ENCODE data around the gene ATP13A5. TPM values are rescaled to one million over a fixed set of nuclear protein-coding genes. Genes with fewer than 3 reads are reported as not detected.
A peak's percentile ranks its signal among the peaks of the same experiment; 100 is the strongest.

The ATP13A5 gene
- total RNA-seq, 1 experiment from 2014 or later = not detected

DNA sequence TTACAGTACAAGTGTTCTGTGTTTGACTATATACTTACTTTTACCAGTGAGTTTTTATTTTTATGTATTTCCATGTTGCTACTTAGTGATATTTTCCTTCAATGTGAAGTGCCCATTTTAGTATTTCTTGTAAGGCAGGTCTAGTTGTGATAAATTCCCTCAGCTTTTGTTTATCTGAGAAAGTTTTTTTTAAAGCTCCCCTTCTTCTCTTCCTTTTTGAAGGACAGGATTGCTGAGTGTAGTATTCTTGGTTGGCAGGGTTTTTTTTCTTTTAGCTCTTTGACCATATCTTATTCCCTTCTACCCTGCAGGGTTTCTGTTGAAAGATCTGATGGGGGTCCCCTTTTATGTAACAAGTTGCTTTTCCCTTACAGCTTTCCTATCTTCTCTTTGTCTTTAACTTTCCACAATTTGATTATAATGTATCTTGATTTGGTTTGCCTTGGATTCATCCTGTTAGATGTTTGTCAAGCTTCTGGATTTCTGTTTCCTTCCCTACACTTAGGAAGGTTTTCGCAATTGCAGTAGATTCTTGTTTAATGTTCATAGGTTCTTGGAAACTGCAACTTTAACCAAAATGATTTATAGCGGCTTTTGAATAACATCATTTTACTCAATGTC lies 129.6 kb downstream of the ATP13A5 start:
- Histone ChIP-seq H3K4me1 (ENCODE audit: control insufficient read depth, insufficient read depth, low read length) (no peaks in the 10 kb centered on the region), H3K9me3 (ENCODE audit: control insufficient read depth, insufficient read depth, low read depth, low read length) (peaks cover 17% of the 10 kb centered on the region), H3K36me3 (ENCODE audit: control insufficient read depth, insufficient read depth, low read length) (no peaks in the 10 kb centered on the region), H3K27ac (ENCODE audit: low read length) (no peak overlapping the region), H3K4me3 (ENCODE audit: low read depth in 2 of 2, low read length in 2 of 2) (no peak overlapping the region), H3K27me3 (ENCODE audit: control insufficient read depth, insufficient read depth, low read length) (no peaks in the 10 kb centered on the region)
- ATAC-seq (no peak), DNase-seq (ENCODE audit: low read depth, low spot score) (no peak)
- intact Hi-C loops (cut with micrococcal nuclease; ENCODE audit: unreplicated experiment) = no loop called here
- in situ Hi-C loops (cut with HindIII; ENCODE audit: low pct_unique_long_range_greater_than_20kb, low sequenced_read_pairs) = no loop called here
- no TSS peak for BruUV-seq (replicated peaks)
- CTCF ChIA-PET = no interaction called here
- no peak for TF ChIP-seq TCF7L2 (IDR thresholded peaks at IDR 0.05; ENCODE audit: low read depth, low read length)
- no peak for TF ChIP-seq POLR2AphosphoS5 (IDR thresholded peaks at IDR 0.05; ENCODE audit: low read depth, low read length)
- TF ChIP-seq, protein P1, sequence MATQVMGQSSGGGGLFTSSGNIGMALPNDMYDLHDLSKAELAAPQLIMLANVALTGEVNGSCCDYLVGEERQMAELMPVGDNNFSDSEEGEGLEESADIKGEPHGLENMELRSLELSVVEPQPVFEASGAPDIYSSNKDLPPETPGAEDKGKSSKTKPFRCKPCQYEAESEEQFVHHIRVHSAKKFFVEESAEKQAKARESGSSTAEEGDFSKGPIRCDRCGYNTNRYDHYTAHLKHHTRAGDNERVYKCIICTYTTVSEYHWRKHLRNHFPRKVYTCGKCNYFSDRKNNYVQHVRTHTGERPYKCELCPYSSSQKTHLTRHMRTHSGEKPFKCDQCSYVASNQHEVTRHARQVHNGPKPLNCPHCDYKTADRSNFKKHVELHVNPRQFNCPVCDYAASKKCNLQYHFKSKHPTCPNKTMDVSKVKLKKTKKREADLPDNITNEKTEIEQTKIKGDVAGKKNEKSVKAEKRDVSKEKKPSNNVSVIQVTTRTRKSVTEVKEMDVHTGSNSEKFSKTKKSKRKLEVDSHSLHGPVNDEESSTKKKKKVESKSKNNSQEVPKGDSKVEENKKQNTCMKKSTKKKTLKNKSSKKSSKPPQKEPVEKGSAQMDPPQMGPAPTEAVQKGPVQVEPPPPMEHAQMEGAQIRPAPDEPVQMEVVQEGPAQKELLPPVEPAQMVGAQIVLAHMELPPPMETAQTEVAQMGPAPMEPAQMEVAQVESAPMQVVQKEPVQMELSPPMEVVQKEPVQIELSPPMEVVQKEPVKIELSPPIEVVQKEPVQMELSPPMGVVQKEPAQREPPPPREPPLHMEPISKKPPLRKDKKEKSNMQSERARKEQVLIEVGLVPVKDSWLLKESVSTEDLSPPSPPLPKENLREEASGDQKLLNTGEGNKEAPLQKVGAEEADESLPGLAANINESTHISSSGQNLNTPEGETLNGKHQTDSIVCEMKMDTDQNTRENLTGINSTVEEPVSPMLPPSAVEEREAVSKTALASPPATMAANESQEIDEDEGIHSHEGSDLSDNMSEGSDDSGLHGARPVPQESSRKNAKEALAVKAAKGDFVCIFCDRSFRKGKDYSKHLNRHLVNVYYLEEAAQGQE (IDR thresholded peaks at IDR 0.05; ENCODE audit: insufficient read depth in 1 of 2, low read depth in 2 of 2, low read length in 1 of 2) = no peak
- TF ChIP-seq, protein P2, sequence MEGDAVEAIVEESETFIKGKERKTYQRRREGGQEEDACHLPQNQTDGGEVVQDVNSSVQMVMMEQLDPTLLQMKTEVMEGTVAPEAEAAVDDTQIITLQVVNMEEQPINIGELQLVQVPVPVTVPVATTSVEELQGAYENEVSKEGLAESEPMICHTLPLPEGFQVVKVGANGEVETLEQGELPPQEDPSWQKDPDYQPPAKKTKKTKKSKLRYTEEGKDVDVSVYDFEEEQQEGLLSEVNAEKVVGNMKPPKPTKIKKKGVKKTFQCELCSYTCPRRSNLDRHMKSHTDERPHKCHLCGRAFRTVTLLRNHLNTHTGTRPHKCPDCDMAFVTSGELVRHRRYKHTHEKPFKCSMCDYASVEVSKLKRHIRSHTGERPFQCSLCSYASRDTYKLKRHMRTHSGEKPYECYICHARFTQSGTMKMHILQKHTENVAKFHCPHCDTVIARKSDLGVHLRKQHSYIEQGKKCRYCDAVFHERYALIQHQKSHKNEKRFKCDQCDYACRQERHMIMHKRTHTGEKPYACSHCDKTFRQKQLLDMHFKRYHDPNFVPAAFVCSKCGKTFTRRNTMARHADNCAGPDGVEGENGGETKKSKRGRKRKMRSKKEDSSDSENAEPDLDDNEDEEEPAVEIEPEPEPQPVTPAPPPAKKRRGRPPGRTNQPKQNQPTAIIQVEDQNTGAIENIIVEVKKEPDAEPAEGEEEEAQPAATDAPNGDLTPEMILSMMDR (IDR thresholded peaks at IDR 0.05) = no peak
- no peak for TF ChIP-seq SIN3A (IDR thresholded peaks at IDR 0.05; ENCODE audit: borderline replicate concordance, insufficient read depth, low read depth, low read length)
- POLR2A ChIA-PET = interaction anchor here (1.0 kb wide), 1 partner anchor 10 kb away, joined by 3 read pairs; no protein-coding TSS in a partner anchor

DNA sequence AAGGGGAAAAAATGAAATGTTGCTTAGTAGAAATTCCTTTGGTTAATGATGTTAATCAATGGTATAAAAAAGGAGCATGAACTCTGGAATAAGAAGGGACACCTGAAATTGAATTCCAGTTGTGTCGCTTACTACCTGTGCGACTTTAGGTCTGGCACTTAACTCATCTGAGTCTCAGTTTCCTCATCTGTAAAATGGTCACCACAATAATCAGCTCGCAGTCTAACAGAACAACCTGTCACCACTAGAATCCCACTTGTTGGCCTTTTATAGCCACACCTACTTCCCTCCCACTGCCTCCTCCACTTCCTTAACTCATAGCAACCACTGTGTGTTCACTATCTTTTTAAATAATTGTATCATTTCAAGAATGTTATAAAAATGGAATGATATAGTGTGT lies 135.0 kb downstream of the ATP13A5 start:
- BruUV-seq (replicated peaks) = TSS peak; percentile 57
- CTCF ChIA-PET = no interaction called here
- POLR2A ChIA-PET = no interaction called here
- ATAC-seq = no peak
- peaks cover 9% of the 10 kb centered on the region for H3K27me3 ChIP-seq (ENCODE audit: control insufficient read depth, insufficient read depth, low read length)
- intact Hi-C loops (cut with micrococcal nuclease; ENCODE audit: unreplicated experiment) = no loop called here
- no peaks in the 10 kb centered on the region for H3K4me1 ChIP-seq (ENCODE audit: control insufficient read depth, insufficient read depth, low read length)
- no peak for TF ChIP-seq POLR2AphosphoS5 (IDR thresholded peaks at IDR 0.05; ENCODE audit: low read depth, low read length)
- no peak overlapping the region for H3K27ac ChIP-seq (ENCODE audit: low read length)
- H3K9me3 ChIP-seq (ENCODE audit: control insufficient read depth, insufficient read depth, low read depth, low read length) = peaks cover 3% of the 10 kb centered on the region; the same call in 1 of the 2 replicates
- no peak overlapping the region for H3K4me3 ChIP-seq (ENCODE audit: low read depth in 2 of 2, low read length in 2 of 2)
- H3K36me3 ChIP-seq (ENCODE audit: control insufficient read depth, insufficient read depth, low read length) = no peaks in the 10 kb centered on the region
- in situ Hi-C loops (cut with HindIII; ENCODE audit: low pct_unique_long_range_greater_than_20kb, low sequenced_read_pairs) = no loop called here
- no peak for DNase-seq (ENCODE audit: low read depth, low spot score)

DNA sequence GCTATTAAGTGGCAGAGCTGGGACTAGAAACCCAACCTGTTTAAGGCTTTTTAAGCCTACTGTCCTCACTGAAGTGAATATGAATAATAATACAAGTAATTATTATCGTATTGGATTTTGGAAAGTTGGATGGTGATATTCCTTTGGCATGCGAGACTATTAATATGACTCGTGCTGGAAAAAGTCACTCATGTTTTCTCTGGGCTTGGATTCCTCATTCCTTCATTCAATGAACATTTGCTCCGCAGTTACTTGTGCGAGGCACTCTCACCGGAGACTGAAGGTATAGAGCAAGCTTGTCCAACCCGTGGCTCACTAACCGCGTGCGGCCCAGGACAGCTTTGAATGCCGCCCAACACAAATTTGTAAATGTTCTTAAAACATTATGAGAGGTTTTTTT lies 136.8 kb downstream of the ATP13A5 start:
- Histone ChIP-seq H3K27ac (ENCODE audit: low read length) (peak overlapping the region; percentile 44), H3K36me3 (ENCODE audit: control insufficient read depth, insufficient read depth, low read length) (no peaks in the 10 kb centered on the region), H3K4me1 (ENCODE audit: control insufficient read depth, insufficient read depth, low read length) (no peaks in the 10 kb centered on the region), H3K9me3 (ENCODE audit: control insufficient read depth, insufficient read depth, low read depth, low read length) (no peaks in the 10 kb centered on the region), H3K27me3 (ENCODE audit: control insufficient read depth, insufficient read depth, low read length) (peaks cover 9% of the 10 kb centered on the region), H3K4me3 (ENCODE audit: low read depth in 2 of 2, low read length in 2 of 2) (peak overlapping the region; percentile 49 to 54)
- in situ Hi-C loops (cut with HindIII; ENCODE audit: low pct_unique_long_range_greater_than_20kb, low sequenced_read_pairs) = no loop called here
- ChIA-PET CTCF (interaction anchor here (0.6 kb wide), 2 partner anchors 36 to 346 kb away, joined by 3 to 4 read pairs; no protein-coding TSS in a partner anchor), POLR2A (no interaction called here)
- intact Hi-C loops (cut with micrococcal nuclease; ENCODE audit: unreplicated experiment) = no loop called here
- ATAC-seq (no peak), DNase-seq (ENCODE audit: low read depth, low spot score) (no peak)
- no peak for TF ChIP-seq TCF7L2 (IDR thresholded peaks at IDR 0.05; ENCODE audit: low read depth, low read length)
- TF ChIP-seq, protein P1 (IDR thresholded peaks at IDR 0.05; ENCODE audit: insufficient read depth in 1 of 2, low read depth in 2 of 2, low read length in 1 of 2) = no peak
- no peak for TF ChIP-seq POLR2AphosphoS5 (IDR thresholded peaks at IDR 0.05; ENCODE audit: low read depth, low read length)
- TF ChIP-seq, protein P2 (IDR thresholded peaks at IDR 0.05) = no peak
- TF ChIP-seq SIN3A (IDR thresholded peaks at IDR 0.05; ENCODE audit: borderline replicate concordance, insufficient read depth, low read depth, low read length) = no peak
- no TSS peak for BruUV-seq (replicated peaks)

All from Panc1 (cell line).